Trophoblast cell (in vitro differentiated cells and primary cell): ENCODE results near the gene CRYGN.

Experiments
- DNase-seq, 2 donors: peaks; one replicate each; pipeline ENCODE4 v3.0.0-alpha.2; 2016
- H2AFZ ChIP-seq: 2 replicates; pipeline ENCODE4 v1.6.1; 2013; ENCODE audit warnings: low read length, moderate library complexity, mild to moderate bottlenecking; ENCODE audit not compliant: insufficient read depth, poor library complexity
- H2AK5ac ChIP-seq: 2 replicates; pipeline ENCODE4 v1.6.1; 2013; ENCODE audit warnings: mild to moderate bottlenecking, low read length
- H2BK120ac ChIP-seq: 2 replicates; pipeline ENCODE4 v1.6.1; 2013; ENCODE audit warnings: low read length, mild to moderate bottlenecking, moderate library complexity; ENCODE audit not compliant: insufficient read depth, poor library complexity
- H2BK12ac ChIP-seq: 2 replicates; pipeline ENCODE4 v1.6.1; 2013; ENCODE audit warnings: mild to moderate bottlenecking, low read length, moderate library complexity
- H2BK5ac ChIP-seq: 2 replicates; pipeline ENCODE4 v1.6.1; 2013; ENCODE audit warnings: low read length, low read depth, moderate library complexity, mild to moderate bottlenecking; ENCODE audit not compliant: poor library complexity
- H3K14ac ChIP-seq: 2 replicates; pipeline ENCODE4 v1.6.1; 2013; ENCODE audit warnings: mild to moderate bottlenecking, low read length
- H3K18ac ChIP-seq: 2 replicates; pipeline ENCODE4 v1.6.1; 2013; ENCODE audit warnings: mild to moderate bottlenecking, low read length
- H3K23ac ChIP-seq: 2 replicates; pipeline ENCODE4 v1.6.1; 2013; ENCODE audit warnings: low read length
- H3K27ac ChIP-seq: 2 replicates; pipeline ENCODE4 v1.5.1; 2013; ENCODE audit warnings: low read depth, mild to moderate bottlenecking, inconsistent platforms, low read length, moderate library complexity
- H3K27me3 ChIP-seq: 2 replicates; pipeline ENCODE4 v1.6.1; 2013; ENCODE audit warnings: inconsistent platforms, mild to moderate bottlenecking, low read length, moderate library complexity; ENCODE audit not compliant: insufficient read depth
- H3K36me3 ChIP-seq, 2 experiments: 1 replicate in 1 of 2; 2 replicates in 1 of 2; pipeline ENCODE4 v1.6.1; 2013; ENCODE audit warnings: low read length in 2 of 2, mild to moderate bottlenecking in 2 of 2, moderate library complexity in 1 of 2; ENCODE audit not compliant: insufficient read depth in 2 of 2, control insufficient read depth in 1 of 2
- H3K4ac ChIP-seq: 2 replicates; pipeline ENCODE4 v1.6.1; 2013; ENCODE audit warnings: low read depth, mild to moderate bottlenecking, low read length, moderate library complexity
- H3K4me1 ChIP-seq, 2 experiments: 1 replicate in 1 of 2; 2 replicates in 1 of 2; pipeline ENCODE4 v1.6.1; 2013; ENCODE audit warnings: low read length in 2 of 2, mild to moderate bottlenecking in 2 of 2, moderate library complexity in 1 of 2; ENCODE audit not compliant: insufficient read depth in 2 of 2, control insufficient read depth in 1 of 2
- H3K4me2 ChIP-seq: 2 replicates; pipeline ENCODE4 v1.6.1; 2013; ENCODE audit warnings: inconsistent platforms, mild to moderate bottlenecking, low read length, moderate library complexity
- H3K4me3 ChIP-seq: 2 replicates; pipeline ENCODE4 v1.5.1; 2013; ENCODE audit warnings: mild to moderate bottlenecking, low read depth, low read length, inconsistent platforms
- H3K79me1 ChIP-seq: one replicate; pipeline ENCODE4 v1.6.1; 2013; ENCODE audit warnings: low read length
- H3K79me2 ChIP-seq: 2 replicates; pipeline ENCODE4 v1.6.1; 2013; ENCODE audit warnings: low read length, mild to moderate bottlenecking; ENCODE audit not compliant: control insufficient read depth, insufficient read depth, poor library complexity
- H3K9ac ChIP-seq: 2 replicates; pipeline ENCODE4 v1.6.1; 2013; ENCODE audit warnings: mild to moderate bottlenecking, low read length
- H3K9me3 ChIP-seq: 2 replicates; pipeline ENCODE4 v1.6.1; 2013; ENCODE audit warnings: low read depth, mild to moderate bottlenecking, control low read depth, inconsistent platforms, low read length; ENCODE audit not compliant: insufficient read depth
- H4K12ac ChIP-seq: 2 replicates; pipeline ENCODE4 v1.6.1; 2013; ENCODE audit warnings: low read depth, mild to moderate bottlenecking, low read length, moderate library complexity
- H4K8ac ChIP-seq: 2 replicates; pipeline ENCODE4 v1.6.1; 2013; ENCODE audit warnings: low read depth, mild to moderate bottlenecking, low read length, moderate library complexity
- H4K91ac ChIP-seq: one replicate; pipeline ENCODE4 v1.6.1; 2013; ENCODE audit warnings: low read depth, mild to moderate bottlenecking, low read length, moderate library complexity
- WGBS: extraction: QIAGEN DNeasy Blood & Tissue Kit; methylation state at CpG from one replicate; pipeline ENCODE4 v1.1.7; 2013; ENCODE audit warnings: missing lambda C conversion rate; ENCODE audit not compliant: insufficient read length, insufficient coverage; ENCODE audit errors: extremely low coverage; 5-methylcytosine and 5-hydroxymethylcytosine counted together

CRYGN gene

GRCh38 chr7:151454932-151455530, 15.1 kb upstream of the CRYGN start:
- no peaks in the 10 kb centered on the region for H3K79me1 ChIP-seq
- no peak for DNase-seq
- no peak overlapping the region for H3K14ac ChIP-seq
- H3K9ac ChIP-seq: no peak overlapping the region
- no peak overlapping the region for H3K4me3 ChIP-seq
- no peak overlapping the region for H2AFZ ChIP-seq
- H2BK12ac ChIP-seq: no peak overlapping the region
- no peaks in the 10 kb centered on the region for H3K27me3 ChIP-seq
- H3K23ac ChIP-seq: no peak overlapping the region
- no peak overlapping the region for H3K4ac ChIP-seq
- H4K8ac ChIP-seq: no peak overlapping the region
- WGBS: no CpG with 5 or more reads among the region's 15 CpGs
- H2BK5ac ChIP-seq: no peak overlapping the region
- no peak overlapping the region for H3K4me2 ChIP-seq
- no peak overlapping the region for H3K18ac ChIP-seq
- H4K91ac ChIP-seq: no peak overlapping the region
- no peaks in the 10 kb centered on the region for H3K36me3 ChIP-seq
- H3K79me2 ChIP-seq: no peaks in the 10 kb centered on the region
- peaks cover 5% of the 10 kb centered on the region for H3K9me3 ChIP-seq
- no peak overlapping the region for H2AK5ac ChIP-seq
- no peak overlapping the region for H4K12ac ChIP-seq
- H2BK120ac ChIP-seq: no peak overlapping the region
- H3K4me1 ChIP-seq: peaks cover 5 to 10% of the 10 kb centered on the region in 2 experiments
- no peak overlapping the region for H3K27ac ChIP-seq

DNA sequence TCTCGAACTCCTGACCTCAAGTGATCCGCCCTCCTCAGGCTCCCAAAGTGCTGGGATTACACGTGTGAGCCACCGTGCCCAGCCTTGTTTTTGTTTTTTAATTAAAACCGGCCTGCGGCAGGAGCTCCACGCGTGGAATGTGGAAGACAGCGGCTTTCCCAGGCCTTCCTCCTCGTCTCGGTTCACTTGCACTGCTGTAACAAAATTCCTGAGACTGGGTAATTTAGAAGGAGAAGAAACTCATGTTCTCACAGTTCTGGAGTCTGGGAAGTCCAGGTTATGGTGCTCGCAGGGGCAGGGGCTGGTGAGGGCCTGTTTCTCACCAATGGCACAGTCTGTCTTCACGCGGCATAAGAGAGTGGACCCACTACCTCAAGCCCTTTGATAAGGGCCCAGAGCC, 14.4 kb upstream of the CRYGN start:
- no peak overlapping the region for H4K91ac ChIP-seq
- H3K4me1 ChIP-seq: peaks cover 0 to 3% of the 10 kb centered on the region in 2 experiments
- H4K8ac ChIP-seq: no peak overlapping the region
- H3K14ac ChIP-seq: no peak overlapping the region
- no peak overlapping the region for H3K23ac ChIP-seq
- H2AK5ac ChIP-seq: no peak overlapping the region
- no peak overlapping the region for H3K18ac ChIP-seq
- H3K79me1 ChIP-seq: no peaks in the 10 kb centered on the region
- no peak overlapping the region for H3K4ac ChIP-seq
- no peak overlapping the region for H3K27ac ChIP-seq
- H3K4me3 ChIP-seq: no peak overlapping the region
- no peak overlapping the region for H2BK120ac ChIP-seq
- no peak overlapping the region for H2AFZ ChIP-seq
- no peak overlapping the region for H2BK12ac ChIP-seq
- H3K9me3 ChIP-seq: peaks cover 5% of the 10 kb centered on the region
- no peaks in the 10 kb centered on the region for H3K27me3 ChIP-seq
- no peaks in the 10 kb centered on the region for H3K36me3 ChIP-seq
- no peak overlapping the region for H2BK5ac ChIP-seq
- no peak overlapping the region for H3K4me2 ChIP-seq
- no peak overlapping the region for H3K9ac ChIP-seq
- WGBS: no CpG with 5 or more reads among the region's 14 CpGs
- no peak for DNase-seq
- no peak overlapping the region for H4K12ac ChIP-seq
- no peaks in the 10 kb centered on the region for H3K79me2 ChIP-seq

- Histone ChIP-seq H3K9me3 (peaks cover 5% of the 10 kb centered on the region), H3K23ac (no peak overlapping the region), H3K79me1 (peaks cover 2% of the 10 kb centered on the region), H2BK12ac (no peak overlapping the region), H3K18ac (no peak overlapping the region), H3K4me2 (no peak overlapping the region), H3K36me3 (no peaks in the 10 kb centered on the region), H3K27ac (no peak overlapping the region), H4K91ac (no peak overlapping the region), H3K4me1 (peaks cover under 1 to 1% of the 10 kb centered on the region in 2 experiments), H2BK5ac (no peak overlapping the region), H3K79me2 (peaks cover 2% of the 10 kb centered on the region), H2BK120ac (no peak overlapping the region), H3K4ac (no peak overlapping the region), H2AK5ac (no peak overlapping the region), H3K14ac (no peak overlapping the region), H4K8ac (no peak overlapping the region), H2AFZ (no peak overlapping the region), H3K9ac (no peak overlapping the region), H4K12ac (no peak overlapping the region), H3K27me3 (no peaks in the 10 kb centered on the region), H3K4me3 (no peak overlapping the region)
- DNase-seq: no peak
- WGBS: no CpG with 5 or more reads among the region's 13 CpGs
Observed at GRCh38 chr7:151453326-151453791, 13.4 kb upstream of the CRYGN start.

GRCh38 chr7:151452680-151453325, 12.9 kb upstream of the CRYGN start:
- Histone ChIP-seq H3K23ac (no peak overlapping the region), H4K8ac (no peak overlapping the region), H3K18ac (no peak overlapping the region), H3K36me3 (no peaks in the 10 kb centered on the region), H4K91ac (no peak overlapping the region), H3K4me2 (no peak overlapping the region), H2BK120ac (no peak overlapping the region), H3K79me1 (peaks cover 4% of the 10 kb centered on the region), H3K4me3 (no peak overlapping the region), H3K9ac (no peak overlapping the region), H3K4me1 (peaks cover 4 to 5% of the 10 kb centered on the region in 2 experiments), H3K27me3 (no peaks in the 10 kb centered on the region), H2AK5ac (no peak overlapping the region), H2BK5ac (no peak overlapping the region), H3K79me2 (peaks cover 3% of the 10 kb centered on the region), H2AFZ (no peak overlapping the region), H4K12ac (no peak overlapping the region), H3K27ac (no peak overlapping the region), H2BK12ac (no peak overlapping the region), H3K9me3 (peaks cover 5% of the 10 kb centered on the region), H3K14ac (no peak overlapping the region), H3K4ac (no peak overlapping the region)
- no peak for DNase-seq
- whole genome bisulfite sequencing: no CpG with 5 or more reads among the region's 15 CpGs
